GM21367 (cell line): ENCODE results near the gene PRKG2.

ENCODE experiments used
- ATAC-seq: cut with Tn5 transposase; IDR thresholded peaks from one replicate; pipeline ENCODE4 v1.9.1; 2021; ENCODE audit not compliant: unreplicated experiment

PRKG2 gene

DNA sequence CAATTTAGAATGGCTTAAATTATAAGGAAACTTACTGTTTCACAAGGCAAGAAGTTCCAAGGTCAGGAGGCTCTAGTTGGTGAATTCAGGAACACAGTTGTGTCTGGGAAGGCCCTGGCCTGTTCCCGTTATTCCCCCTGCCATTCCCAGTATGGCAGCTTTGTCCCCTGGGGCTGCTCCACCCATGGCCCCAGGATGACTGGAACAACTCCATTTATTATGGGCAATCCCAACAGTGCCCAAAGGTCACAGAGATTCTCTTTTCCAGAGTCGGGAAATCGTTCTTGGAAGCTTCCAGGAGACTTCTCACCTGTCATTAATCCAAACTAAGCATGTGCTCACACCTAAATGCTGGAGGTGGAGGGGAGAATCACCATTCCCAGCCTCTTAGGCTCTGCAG is 2.8 kb upstream of the PRKG2 start:
- ATAC-seq, result no peak

DNA sequence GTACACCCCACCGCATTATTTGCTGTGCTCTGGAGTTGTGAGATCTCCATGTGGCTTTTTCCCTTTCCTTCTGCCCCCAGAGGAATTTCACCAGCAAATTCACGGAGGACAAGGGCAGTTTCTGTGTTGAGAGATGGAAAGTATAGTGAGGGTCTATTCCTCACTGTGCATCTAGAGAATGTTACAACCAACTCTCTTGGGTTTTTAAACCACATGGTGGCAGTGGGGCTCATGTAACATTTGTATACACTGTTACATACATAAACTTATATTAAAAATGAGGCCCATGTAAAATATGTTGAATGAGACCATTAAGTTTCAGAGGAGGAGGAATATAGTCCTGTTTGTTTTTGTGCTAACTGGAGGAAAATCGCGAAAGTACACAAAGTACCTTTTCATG is 909 bp upstream of the PRKG2 start:
- ATAC-seq, result no peak

DNA sequence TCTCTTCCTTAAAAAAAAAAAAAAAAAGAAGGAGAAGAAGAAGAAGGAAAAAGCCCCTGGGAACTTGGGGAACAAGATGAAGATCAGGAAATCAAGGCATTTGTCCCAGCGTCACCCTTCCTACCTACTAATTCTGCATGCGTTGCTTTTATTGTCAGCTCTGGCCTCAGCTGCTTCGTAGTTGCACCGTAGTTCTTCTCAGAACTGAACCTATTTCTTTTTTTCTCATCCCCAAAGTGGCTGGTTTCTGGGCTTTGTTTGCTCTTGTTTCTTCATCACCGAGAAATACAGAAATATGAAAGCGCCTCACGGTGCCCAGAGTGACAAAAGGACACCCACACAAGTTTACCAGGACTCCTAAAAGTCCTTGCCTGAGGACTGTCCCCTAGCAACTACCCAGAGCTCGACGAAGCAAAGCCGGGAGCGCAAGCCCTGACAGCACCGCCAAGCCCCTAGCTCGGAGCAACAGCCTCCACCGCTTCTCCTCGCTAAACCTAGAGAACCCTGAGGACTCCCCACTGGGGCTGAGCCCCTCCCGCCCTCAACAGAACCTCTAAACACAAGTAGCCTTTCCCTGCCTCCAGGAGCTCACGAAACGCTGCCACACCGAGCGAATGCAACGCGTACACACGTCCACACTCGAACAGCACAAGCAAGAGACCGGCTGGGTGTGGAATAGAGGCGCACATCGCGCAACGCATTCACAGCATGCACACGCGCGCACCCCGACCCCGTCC is 710 bp downstream of the PRKG2 start:
- ATAC-seq, result no peak

DNA sequence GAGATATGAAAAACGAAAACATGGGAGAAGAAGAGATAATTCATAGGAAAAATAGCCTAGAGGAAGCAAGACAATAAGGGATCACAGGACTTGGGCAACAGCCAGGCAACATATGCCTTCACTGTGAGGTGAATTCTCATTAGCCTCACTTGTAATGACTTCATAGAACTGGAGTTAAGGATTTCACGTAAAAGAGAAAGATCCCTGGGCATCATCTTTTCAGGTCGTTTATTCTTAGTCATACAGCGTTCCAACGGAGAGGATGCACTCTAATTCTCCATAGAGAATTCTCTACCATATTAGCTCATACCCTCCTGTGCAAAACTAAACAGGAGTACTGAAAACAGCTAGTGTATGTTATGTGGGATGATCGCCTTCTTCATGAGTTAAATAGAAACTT is 1.4 kb downstream of the PRKG2 start:
- ATAC-seq, result no peak

DNA sequence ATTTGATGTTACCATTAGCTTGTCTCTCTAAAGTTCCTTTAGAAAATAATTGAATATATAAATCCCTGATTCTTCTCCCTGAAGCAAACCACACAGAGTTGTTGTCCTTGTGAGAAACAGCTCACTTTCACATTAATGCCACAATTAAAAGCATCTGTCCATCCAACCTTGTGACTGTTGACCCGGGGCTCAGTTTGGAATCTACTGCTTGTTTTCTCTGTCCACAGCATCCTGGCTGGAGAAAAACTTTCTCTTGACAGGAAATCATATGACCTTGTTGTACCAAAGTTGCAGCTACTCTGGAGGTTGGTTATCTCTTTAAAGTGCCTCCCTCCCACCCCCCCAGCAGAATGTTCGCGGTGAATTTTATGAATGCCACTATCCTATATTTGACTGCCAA is 3.1 kb downstream of the PRKG2 start:
- ATAC-seq, result no peak

DNA sequence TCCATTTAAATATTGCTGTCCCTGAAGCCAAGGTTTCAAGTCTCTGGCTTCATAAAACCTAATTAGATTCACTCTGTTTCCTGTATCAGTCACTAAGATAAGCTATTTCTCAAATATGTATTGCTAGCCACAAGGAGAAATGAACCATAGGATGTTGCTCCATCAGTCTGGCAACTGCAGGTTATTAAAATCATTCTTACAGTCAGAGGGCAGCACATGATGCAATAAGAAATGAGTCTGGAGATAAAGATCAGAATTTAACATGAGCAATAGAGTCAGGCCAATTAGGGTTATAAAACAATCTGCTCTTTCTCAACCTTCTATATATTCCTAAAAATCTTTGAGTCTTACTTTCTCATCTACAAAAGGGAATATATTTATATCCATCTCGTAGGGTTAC is 7.2 kb downstream of the PRKG2 start:
- ATAC-seq, result no peak

DNA sequence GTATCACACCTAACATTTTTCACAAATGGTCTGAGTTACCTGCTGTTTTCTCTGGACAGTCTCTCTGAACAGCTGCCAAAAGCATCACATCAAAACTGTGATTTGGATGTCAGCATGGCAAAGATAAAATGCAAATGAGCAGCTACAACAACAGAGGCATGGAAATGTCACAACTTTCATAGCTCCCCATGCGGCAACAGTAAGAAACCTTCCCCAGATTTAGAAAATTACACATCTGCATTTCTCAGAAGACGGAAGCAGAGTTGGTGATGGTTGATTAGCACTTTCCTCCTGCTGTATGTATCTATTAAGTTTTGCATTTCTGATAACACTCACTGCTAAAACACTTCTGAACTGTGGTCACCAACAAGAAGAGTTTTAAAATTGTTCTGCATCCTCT is 9.7 kb downstream of the PRKG2 start:
- ATAC-seq, result no peak

DNA sequence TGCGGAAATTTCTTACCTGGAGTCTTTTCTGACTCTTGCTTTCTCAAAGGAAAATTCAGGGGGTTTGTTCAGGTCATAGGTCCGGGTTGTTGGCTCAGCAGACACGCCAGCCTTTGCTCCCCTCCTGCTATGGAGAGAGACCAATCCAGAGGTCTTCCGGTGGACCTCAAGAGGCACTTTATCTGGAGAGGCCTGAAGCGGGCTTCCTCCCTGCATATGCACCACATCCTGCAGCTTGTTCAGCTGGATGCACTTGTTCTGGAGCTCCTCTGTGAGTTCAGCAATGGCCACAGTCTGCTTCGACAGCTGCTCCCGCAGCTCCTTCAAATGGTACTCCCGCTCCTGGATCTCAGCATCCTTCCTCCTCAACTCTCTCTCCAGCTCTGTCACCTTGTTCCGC is 10.5 kb downstream of the PRKG2 start:
- no peak for ATAC-seq

DNA sequence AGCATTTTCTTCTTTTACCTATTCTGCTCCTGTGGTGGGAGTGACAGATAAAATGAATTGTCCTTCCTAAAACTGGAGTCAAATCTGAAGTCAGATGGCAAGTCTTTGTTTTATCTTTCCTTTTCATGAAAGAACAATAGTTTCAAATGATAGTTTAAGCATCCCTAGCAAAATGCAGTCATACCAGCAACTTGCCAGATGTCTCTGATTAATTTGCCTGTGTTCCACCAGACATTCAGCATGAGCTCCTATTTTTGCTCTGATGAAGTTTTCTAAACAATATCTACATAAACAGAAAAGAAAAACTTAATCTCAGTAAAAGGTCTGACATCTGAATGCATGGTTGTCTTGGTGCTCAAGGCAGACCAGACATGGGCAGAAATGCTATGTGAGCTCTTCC is 15.2 kb downstream of the PRKG2 start:
- no peak for ATAC-seq

DNA sequence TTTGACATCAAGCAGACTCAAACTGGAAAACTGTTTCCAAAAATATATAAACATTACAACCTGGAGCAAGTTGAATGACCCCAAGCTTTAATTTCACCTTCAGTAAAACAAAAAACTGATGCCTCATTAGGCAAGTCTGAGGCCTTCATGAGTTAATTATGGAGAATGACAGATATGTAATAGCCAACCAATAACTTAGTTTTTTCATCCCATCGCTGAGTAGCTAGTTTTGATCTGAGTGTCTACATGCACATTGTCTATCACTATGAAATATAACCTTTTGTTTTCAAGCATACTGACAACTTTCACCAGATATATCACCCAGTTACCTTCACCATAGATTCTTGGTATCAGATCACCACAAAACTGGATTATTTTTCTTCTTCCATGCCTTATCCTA is 16.4 kb downstream of the PRKG2 start:
- ATAC-seq, result no peak

DNA sequence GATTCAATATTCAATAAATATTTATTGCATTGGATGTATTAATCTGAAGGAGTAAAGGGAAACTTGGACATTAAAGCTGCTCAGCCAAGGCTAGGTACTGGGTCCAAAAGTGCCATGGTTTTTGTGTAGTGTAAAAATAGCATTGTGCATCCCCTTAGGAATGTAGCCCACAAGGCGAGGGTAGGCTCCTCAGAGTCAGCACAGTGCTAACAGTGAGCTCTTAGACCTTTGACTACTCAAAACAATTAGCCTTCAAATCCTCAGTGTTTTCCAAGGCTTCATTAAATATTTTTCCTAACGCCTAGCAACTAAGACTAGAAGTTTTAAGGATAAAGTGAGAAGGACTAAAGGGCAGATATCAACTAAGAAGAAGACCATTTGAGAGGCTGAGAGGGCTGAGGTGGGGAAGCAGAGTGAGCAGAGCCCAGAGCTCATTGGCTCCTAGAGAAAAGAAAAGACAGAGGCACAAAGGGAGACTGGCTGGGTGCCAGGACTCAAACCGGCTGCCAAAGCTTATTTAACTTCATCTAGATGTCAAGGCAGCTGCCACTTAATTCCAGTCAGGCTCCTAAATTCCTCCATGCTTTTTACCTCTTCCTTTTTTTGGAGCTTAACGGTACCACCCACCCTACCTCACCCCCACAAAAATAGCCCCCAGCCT is 17.0 kb downstream of the PRKG2 start:
- no peak for ATAC-seq

DNA sequence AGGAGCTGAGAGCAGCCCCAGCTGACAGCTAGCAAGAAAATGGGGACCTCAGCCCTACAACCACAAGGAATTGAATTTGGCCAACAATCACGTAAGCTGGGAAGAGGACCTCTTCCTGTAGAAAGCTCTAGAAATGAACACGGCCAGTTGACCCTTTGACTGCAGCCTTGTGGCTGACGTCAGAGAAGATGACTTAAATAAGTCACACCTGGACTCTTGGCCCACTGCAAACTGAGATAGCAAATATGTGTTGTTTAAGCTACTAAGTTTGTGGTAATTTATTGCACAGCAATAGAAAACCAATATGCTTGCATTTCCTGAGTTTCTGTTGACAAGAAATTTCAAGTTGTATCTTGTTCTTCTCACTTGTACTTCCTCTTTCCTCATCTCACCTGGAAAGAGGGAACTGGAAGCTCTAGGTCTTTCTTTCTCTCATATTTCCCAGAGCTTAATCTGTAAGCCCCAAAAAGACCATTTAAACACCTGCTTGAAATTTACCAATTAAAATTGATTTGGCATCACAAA is 18.8 kb downstream of the PRKG2 start:
- ATAC-seq, result no peak

DNA sequence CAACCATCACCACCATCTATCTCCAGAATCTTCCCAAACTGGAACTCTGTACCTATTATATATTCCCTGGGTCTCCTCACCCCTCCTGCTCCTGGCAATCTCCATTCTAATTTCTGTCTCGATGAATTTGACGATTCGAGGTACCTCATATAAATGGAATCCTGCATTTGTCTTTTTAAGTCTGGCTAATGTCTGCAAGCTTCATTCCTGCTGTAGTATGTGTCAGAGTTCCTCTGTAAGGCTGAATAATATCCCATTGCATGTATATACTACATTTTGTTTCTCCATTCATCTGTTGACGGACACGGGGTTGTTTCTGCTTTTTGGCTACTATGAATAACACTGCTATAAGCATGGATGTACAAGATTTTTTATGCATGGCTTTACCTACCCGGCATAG is 19.5 kb downstream of the PRKG2 start:
- no peak for ATAC-seq

DNA sequence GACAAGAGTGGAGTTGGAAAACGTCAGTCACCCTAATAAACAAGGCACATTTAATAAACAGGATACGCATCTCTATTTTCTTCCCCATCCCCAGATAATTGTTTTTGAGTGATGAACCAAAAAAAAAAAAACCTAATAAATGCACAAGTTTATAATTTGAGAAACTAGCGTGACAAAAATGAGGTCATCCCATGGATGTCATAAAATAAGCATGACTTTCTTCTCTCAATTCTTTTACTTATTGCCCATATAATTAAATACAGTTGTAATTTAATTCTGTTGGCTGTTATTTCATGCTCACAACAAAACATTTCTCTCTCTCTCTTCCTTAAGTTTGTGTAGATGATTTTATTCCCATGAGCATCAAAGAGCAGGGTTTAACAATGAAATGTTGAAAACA is 20.7 kb downstream of the PRKG2 start:
- ATAC-seq, result no peak

DNA sequence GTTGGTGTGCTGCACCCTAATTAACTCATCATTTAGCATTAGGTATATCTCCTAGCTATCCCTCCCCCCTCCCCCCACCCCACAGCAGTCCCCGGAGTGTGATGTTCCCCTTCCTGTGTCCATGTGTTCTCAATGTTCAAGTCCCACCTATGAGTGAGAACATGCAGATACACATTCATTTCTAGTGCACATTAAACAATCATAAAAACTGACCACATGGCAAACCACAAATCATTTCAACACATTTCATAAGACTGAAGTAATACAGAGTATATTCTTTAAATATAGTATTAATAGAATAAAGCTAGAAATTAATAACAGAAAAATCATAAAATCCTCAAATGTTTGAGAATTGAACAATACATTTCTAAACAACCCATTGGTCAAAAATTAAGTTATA is 34.1 kb downstream of the PRKG2 start:
- no peak for ATAC-seq

DNA sequence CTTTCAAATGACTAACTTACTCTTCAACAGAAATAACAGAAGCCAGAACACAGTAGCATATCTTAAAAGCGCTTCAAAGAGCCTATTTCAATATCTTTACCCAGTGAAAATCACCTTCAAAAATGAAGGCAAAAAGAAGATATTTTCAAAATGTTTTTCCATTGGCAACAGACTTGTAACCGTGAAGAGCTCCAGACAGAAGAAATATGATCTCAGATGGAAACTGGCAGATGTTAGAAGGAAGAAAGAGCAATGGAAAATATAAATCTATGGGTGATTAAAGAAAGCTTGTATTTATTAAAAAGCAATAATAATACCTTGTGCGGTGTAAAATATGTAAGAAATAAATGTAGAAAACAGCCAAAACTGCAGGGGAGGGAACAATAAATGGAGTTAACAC is 35.7 kb downstream of the PRKG2 start:
- no peak for ATAC-seq

DNA sequence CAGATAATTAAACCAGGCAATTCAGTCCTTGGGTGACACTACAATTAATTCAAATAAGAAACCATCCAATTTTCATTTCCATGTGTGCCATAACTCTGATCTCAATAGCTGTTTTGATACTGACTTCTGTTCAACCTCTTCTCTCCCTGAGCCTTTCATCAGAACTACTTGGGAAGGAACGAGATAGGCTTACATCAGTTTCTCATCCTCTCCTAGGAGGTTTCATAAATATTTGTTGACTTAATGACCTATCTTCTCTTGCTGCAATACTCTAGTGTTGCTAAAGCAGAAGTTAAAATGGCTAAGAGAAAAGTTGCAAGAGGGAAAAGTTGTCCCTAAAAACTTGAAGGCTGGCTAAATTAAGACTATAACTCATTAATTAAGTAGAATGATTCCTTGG is 41.8 kb downstream of the PRKG2 start:
- no peak for ATAC-seq

DNA sequence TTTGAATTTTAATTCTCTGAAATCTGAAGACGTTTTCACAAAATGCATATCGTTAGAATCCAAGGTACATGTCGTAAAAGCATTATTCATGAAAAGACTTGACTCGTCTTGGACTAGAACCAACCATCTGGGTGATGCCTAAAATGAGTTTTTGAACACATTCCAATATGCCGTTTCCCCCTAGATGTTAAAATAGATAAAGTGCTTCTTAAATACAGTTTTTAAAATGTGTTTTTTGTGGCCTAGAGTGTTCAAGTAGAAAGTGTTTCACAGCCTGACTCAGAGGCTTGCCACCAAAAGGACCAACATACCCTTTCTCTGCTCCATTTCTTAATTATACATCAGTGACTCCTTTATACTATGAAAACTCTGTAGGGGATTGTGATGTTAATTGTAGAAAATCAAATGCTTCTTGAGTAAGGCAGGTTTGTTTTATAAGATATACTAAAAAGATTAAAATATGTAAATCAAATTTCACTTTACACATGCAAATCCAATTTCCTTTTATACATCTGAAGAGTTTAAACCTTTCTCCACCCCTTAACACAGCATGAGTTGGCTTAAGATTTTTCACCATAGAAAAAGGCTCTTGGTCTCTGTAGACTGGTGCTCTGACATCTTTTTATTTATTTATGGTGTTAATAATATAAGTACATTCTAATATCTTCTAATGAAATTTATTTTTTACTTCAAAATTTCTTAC is 48.4 kb downstream of the PRKG2 start:
- ATAC-seq, result no peak

DNA sequence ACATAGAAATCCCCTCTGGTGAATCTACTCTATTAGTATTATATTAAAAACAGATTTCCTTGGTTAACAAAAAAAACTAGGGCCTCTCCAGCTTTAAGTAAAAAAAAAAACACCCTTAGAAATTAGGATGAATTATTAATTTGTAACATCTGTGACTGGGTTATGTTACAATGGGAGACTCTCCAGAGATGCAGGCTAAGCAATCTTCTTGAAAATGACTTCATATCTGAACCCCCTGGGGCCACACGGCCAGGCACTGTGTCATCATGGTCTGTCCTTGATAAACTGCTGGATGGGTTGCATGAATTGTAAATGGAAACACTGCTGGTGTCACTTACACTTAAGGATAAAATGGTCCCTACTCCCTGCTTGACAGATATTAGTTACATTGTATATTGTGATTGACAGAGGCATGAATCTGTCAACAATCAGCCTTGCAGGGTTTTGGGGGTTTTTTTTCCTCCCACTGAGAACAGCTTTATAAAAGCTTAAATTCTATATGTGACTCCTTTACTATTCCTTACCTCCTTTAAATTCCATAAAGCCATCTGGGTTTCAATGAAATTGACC is 49.1 kb downstream of the PRKG2 start:
- ATAC-seq, result no peak

DNA sequence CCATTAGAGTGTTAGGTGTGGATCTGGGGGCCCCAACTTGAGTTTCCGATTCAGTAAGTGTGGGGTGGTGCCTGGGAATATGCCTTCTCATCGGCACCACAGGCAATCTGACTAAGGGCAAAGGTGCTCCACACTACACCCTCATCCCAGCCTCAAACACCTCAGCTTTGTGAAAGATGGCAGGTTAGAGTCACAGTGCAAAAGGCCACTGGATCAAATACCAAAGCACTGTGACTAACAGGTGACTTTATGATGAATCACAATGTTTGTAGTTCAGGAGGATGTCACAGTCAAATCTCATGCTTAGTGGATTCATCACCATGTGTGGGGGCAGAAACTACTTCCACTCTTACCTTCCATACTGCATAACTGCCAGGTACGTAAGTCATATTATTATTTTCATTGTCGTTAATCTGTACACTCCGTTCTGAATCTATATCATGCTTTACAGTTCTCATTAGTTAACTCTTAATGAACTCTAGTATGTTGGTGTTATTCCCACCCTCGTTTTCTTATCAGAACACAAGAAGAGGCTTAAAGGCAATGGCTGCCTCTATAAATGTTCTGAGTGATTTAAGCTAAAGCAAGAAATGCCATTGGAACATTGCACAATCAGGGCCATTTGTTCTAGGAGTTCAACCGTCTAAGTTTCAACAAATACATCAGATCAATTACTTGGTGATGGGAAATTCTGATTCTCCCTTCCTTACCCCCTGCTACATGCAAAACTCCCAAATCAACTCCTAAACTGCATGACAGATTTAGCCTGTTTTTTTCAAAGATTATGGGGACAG is 50.2 kb downstream of the PRKG2 start:
- ATAC-seq, result no peak

DNA sequence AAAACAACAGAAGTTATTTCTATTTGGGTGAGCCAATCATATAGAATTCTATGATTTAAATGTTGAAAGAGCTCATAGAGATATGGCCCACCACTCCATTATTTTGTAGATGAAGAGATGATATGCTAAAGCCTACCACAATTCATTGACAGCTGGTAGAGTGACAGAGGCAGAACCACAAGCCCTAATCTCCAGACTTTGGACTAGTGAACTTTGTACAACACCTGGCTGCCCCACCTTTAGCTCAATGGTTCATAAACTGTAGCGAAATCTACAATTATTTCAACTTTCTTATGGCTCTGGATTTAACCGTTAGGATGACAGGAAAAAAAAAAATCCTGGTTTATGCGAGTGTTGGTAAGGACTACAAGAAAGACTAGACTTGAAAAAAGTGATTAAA is 50.9 kb downstream of the PRKG2 start:
- no peak for ATAC-seq
